Measurements from ENCODE around the gene PAM16. TPM values are rescaled to one million over a fixed set of nuclear protein-coding genes. Genes with fewer than 3 reads are reported as not detected.

The PAM16 gene
- total RNA-seq, 1 donor from 2014 or later: 58.6 TPM

DNA sequence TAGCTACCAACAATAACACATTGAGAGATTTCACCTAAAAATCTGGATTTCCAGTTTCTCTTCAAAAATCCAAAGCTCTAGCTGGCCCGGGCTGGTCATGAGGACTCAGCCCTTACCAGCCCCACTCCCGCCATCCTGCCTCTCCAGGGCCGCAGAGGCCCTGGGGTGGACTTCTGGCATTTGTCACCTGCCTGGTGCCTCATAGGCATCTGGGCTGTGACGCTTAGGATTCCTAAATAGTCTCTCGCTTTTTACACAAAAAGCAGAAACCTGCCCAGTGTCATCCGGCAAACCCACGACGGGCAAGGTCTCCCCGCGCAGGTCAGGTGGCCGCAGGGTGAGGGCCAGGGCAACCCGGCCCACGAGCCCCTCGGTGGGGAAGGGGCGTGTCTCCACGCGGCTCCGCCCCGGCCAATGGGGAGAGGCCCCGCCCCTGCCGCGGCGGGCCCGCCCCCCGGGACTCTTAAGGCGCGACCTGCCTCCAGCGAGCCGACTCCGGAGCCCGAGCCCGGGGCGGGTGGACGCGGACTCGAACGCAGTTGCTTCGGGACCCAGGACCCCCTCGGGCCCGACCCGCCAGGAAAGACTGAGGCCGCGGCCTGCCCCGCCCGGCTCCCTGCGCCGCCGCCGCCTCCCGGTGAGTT, 20.4 kb upstream of the PAM16 start, which contains the start of gene VASN:
TSS of gene VASN (plus strand) at position 492 of the 644 bp plus-strand sequence. CDS start 9,030 bp downstream, outside the sequence.
- peak; percentile 83 for DNase-seq (ENCODE audit: low spot score)

DNA sequence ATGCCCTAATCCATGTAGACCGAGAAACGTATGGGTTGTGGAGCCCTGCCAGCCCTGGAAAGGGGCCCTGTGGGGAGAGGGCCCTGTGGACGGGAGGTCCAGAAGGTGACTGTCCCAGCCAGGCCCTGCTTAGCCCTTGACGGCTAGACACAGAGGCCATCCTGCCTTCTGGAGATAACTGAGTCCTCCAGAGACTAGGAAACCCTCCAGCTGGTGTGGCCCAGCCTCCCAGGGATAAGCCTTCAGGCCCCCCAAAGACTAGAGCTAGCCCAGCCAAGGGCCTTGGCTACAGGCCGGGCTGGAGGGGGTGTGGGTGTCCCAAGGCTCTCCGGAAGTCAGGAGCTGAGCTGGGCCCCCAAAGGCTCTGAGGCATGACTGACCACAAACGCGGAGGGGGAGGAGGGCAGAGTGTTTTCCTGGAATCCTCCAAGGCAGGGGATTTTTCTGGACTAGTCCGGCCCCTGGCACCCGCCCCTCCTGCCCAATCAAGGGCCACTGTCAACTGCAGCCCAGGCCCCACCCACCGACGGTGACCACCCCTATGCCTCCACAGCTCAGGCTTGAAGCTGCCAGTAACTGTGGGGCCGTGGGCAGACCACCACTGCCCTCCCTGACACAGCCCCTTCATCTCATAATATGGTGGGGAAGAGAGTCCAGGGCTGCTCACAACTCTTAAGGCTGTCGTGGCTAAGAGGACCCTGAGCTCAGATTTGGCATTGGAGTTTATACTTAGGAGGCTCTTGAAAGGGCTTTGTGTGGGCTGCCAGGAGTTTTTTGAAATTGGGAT, 19.6 kb upstream of the PAM16 start:
- DNase-seq (ENCODE audit: low spot score): peak; percentile 74

DNA sequence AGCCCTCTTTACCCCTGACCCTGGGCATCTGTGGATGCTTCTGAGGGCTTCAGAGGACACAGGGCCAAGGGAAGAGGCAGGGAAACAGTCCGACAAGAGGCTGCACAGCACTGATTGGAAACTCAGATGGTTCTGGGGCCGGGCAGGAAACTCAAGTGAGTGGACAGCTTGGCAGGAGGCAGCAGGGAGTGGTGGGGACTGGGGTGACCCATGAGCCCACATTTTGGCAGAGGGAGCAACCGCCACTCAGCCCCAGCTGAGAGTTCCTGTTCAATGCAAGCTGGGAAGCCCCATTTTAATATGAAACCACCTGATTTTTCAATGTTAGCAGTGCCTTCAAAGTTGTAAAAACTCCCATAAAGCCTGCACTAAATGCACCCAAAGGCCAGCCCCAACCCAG, 19.0 kb upstream of the PAM16 start:
- no peak for DNase-seq (ENCODE audit: low spot score)

DNA sequence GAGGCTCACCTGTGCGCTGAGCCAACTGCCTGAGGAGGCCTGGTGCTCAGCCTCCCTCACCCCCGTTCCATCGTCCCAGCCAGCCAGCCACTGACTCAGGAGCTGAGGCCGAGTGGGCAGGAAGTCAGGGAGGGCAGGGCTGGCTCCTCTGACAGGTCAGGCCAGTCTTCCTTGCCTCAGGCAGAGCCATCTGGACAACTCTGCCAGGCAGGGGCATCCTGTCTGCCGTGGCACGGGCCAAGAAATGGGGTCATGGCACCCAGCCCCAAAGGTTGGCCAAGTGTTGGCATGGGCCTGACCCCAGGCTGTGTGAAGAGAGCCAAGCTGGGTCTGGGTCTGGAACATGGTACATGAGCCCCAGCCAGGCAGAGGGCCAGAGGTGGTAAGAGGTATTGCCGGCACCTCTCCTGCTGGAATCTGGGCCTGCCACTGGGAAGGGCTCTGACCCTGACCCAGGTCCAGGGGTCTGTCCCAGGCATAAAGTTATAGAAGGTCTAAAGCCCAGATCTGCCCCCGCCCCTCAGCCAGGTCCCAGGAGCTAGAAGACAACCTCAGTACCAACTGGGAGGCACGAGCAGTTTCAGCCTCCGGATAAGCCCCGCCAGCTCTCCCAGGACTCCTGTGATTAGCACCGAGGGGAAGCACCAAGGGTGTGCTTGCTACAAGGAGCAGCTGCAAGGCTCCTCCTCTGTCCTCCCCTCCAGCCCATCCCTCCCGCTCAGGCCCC, 18.0 kb upstream of the PAM16 start:
- no peak for DNase-seq (ENCODE audit: low spot score)

DNA sequence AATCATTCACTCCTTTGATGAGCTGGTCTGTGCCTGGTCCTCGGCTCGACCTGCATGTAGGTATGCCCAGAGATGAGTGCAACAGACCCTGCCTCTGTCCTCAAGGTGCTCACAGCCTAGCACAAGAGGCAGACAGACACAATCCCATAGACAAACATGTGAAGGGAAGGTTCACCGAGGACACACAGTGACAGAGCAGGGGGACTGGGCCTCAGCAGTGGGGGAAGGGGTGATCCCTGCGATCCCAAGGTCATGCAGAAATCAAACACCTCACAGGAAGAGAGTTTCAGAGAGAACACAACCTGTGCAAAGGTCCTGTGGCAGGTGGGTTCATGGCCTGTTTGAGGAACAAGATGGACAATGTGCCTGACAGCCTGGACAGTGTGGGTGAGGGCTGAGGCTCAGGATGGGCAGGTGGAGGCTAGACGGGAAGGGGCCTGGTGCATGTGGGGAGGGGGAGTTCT, 16.3 kb upstream of the PAM16 start:
- DNase-seq (ENCODE audit: low spot score): no peak

DNA sequence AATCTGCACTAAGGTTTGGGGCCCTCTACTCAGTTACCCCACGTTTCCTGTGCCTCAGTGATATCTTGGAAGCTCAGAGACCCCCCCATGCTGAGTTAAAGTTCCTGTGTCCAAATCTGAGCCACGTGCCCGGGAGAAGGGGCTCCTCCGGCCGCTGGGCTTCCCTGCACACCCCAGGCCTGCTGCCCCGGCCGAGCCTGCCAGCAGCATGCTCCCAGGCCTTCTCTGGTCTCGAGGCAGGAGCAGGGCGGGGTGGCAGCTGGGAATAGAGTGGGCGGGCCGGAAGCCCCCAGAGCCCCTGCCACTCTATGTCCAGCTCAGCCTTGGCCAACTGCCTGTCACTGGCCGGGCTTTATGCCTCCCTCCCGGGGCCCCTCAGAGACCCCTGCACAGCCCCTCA, 14.9 kb upstream of the PAM16 start:
- no peak for DNase-seq (ENCODE audit: low spot score)

DNA sequence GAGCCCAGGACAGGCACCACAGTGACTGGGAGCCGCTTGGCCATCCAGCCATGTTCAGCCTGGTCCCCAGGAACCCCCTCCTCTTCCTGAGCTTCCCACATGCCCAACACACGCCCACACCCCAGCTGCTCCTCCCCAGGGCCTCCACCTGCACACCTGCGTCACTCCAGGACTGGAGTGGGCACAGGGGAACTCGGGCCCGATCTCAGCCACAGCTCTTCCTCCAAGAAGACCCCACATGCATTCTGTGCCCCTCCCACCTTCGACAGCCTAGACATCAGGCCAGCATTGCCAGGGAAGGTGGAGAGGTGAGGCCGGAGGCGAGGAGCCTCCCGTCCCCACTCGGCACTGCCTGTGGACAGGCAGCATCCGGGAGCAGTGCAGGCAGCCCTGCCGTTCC, 14.5 kb upstream of the PAM16 start:
- no peak for DNase-seq (ENCODE audit: low spot score)

DNA sequence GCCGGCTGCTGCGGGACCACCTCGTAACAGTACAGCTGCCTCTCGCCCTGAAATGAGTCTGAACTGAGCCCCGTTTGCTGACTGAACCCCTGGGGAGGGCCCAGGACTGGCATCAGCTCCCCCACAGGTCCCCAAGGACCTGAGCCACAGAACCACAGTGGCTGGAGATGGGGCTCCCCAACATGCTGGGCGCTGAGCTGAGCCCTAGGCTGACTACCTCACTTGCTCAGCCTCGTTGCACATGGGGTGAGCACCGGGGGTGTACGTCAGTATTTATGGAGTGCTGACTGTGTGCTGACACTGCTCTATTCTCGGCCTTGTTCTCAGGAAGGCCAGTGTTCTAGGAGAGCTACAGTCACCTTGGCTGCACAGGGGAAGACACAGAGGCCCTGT, 13.9 kb upstream of the PAM16 start:
- DNase-seq (ENCODE audit: low spot score): no peak

DNA sequence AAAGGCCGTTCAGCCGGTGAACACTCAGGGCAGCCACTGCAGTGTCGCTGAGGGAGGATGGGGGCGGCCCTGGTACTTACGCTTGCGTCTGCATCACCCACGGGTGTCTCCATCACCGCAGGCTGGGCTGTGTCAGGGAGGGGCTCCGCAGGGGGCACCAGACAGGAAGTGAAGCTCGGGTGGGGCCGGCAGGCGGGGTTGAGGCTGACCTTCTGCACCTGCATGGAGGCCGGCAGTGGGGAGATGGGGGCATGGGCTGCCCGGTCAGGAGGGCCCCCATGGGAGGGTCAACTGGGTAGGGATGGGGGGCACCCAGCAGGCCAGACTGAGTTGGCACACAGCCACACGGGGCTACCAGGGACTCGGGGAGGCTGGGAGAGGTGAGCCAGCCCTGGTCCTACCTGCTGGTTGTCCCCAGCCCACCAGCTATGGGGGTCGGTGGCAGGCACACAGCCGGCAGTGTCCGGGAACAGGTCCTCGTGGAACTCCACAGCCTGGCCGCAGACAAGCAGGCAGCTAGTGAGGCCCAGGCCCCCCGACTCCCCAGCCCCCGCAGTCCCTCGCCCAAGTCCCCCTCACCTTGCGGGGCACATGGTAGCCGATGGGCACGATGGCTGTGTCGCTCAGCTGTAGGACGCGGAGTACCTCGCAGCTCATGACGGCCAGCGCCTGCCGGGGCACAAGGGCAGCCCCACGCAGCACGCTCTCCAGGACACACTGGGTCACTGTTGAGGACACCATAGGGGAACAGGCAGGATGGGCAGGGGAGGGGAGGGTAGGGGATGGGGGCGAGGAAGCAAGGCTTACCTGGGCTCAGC, 13.3 kb upstream of the PAM16 start:
- DNase-seq (ENCODE audit: low spot score): no peak

DNA sequence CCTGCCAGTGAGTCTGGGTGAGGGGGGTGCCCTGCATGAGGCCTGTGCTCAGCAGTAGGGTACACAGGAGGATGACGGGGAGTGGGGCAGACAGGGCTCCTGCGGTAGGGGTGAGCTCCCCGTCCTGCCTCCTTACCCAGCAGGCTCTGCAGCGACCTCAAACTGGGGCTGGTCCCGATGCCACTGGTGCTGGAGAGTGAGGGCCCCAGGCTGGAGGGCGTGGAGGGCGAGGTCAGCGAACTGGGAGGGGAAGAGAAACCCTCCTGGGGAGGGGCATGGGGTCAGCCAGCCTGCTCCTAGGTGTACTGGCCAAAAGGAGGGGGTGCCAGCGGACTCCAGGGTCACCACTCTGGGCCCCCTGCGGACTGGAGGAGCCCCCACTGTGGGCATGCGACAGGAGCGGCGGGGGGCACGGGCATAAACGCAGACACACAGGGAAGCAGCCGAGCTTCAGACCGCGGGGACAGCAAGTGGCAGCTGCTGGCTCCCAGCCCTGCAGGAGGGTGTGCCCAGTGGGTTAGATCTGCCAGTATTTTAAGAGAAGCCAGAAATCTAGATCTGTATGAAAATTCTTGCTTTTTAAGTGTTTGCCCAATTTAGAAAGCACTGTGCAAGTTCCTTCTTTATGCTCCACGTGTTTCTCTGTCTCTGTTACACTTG, 11.5 kb upstream of the PAM16 start:
- DNase-seq (ENCODE audit: low spot score): no peak

DNA sequence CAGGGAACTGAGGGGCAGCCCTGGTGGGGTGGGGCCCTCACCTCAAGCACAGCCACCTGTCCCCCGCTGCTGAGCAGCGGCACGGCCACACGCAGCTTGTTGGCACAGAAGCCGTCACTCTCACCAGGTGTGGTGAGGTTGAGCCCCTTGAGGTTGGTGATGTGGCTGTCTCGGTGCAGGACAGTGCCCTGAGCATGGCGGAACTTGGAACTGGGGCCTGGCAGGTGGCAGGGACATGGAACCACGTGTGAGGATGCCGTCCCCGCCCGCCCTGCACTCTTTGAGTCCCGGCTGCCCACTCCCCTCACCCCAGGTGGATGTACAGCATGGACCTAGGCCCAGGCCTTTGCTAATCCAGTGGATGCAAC, 10.8 kb upstream of the PAM16 start:
- DNase-seq (ENCODE audit: low spot score): no peak

DNA sequence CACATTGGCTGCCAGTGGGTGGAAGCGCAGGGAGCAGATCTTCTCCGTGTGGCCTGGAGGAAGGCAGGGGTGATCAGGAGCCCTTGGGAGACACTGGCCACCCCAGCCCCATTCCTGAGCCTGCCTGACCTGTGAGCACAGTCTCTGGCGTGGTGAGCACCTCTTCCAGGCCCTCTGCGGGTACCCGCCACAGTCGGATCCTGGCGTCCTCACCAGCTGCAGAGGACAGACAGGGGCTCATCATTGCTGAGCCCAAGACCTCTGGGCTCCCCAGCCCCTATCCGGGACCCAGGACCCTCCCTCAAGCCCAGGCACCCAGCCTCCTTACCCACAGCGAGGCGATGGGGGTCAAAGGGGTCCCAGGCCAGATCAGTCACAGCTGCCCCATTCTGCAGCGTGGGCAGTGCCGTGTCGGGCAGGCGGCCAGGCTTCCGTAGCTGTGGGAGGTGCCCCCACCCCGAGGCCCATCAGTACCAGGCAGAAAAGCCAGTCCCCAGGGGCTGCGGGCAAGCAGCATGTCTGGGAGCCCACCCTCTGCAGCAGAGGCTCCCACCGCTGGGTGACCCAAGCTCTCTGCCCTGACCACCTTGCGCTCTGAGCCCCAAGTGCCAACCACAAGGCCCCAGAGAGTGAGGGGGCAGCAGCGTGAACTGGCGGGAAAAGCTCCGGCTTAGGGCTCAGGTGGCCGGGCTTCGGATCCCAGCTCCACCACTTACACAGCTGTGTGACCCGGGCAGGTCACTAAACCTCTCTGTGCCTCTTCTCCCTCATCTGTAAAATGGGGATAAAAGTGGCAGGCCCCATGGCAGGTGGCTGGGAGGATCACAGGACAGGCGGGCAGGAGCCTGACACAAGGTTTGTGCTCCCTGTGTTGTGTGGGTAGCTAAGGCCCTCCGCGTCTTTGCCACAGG, 10.2 kb upstream of the PAM16 start:
- DNase-seq (ENCODE audit: low spot score): no peak

DNA sequence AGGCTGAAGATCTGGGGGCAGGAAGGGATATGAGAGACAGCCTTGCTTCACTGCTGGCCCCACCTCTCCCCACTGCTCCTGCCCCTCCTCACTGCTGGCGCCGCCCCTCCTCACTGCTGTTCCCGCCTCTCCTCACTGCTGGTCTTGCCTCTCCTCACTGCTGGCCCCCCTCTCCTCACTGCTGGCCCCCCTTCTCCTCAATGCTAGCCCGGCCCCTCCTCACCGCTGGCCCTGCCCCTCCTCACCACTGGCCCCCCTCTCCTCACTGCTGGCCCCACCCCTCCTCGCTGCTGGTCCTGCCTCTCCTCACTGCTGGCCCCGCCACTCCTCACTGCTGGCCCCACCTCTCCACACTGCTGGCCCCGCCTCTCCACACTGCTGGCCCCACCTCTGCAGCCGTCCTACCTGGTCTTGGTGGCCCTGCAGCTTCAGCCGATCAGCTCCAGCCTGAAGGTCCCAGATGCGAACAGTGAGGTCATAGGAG, 9.5 kb upstream of the PAM16 start:
- DNase-seq (ENCODE audit: low spot score): no peak

DNA sequence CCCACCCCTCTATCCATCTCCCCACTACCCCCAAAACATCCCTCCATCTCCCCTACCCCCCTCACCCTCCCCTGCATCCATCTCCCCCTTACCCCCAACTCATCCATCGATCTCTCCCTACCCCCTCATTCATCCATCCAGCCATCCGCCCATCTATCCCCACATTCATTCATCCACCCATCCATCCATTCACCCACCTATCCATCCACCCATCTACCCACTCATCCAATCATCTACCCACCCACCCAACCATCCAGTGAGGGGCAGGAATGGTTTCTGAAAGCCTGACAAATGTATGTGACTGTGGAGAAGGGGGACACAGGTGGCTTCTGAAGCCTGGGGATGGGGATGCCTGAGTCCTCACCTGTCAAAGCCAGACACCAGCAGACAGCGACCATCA, 8.8 kb upstream of the PAM16 start:
- no peak for DNase-seq (ENCODE audit: low spot score)

DNA sequence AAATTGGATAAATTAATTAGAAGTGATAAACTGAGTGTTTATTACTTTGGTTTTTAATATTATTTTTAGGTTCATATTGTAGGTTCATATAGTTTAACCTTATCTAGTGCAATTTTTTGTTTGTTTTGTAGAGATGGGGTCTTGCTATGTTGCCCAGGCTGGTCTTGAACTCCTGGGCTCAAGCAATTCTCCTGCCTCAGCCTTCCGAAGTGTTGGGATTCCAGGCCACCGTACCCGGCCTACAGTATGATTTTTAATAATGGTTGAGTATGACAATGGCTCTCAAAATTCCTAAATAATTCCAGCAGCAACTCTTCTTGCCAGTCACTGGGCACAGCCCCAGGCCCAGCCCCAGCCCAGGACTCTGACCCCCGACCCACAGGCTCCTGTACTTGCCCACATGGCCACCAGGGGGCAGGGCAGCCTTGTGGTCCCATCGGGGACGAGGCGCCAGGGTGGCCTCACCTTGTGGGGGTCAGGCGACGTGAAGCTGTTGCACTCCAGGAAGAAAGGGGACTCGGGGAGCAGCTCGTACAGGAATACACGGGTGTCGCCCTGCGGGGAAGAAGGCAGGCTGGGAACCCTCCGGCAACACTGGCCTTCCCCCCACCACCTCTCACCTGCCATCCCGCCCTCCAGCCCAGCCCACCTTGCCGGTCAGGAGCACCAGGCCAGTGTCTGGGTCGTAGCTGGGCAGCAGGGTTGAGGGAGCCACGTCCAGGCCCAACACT, 7.9 kb upstream of the PAM16 start:
- DNase-seq (ENCODE audit: low spot score): no peak

DNA sequence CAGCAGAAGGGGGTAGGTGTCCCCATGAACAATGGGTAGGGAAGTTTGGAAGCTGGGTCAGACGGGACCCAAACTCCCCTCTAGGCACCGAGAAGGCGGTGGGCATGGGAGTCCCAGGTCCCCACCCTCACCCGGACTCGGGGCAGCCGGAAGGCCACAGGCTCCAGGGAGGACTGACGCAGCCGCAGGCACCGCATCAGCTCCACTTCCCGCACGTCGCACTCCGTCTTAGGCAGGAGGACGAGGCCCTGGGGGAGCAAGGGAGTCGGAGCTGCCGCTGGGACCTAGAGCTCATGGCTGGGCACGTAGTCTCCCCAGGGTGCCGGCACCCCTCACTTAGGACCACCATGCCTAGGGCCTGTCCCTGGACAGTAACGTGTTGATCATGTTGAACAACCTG, 7.1 kb upstream of the PAM16 start:
- DNase-seq (ENCODE audit: low spot score): no peak

DNA sequence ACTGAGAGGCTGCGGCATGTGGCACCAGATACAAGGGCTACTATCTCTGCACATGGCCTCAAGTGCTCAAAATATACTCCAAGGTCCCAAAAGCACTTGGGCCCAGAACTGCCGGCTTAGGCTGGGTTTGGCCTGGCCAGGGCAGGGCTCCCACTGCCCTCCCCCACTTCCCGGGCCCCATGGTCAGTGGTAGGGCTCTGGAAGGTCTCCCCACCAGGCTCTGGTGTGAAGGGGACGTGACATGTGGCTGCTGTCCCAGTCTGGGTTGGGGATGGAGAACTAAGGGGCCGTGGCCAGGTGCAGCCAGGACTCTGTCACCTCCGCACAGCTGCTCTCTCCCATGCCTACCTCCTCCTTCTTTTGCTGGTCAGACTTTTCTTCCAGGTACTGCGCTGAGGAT, 5.7 kb upstream of the PAM16 start:
- no peak for DNase-seq (ENCODE audit: low spot score)

DNA sequence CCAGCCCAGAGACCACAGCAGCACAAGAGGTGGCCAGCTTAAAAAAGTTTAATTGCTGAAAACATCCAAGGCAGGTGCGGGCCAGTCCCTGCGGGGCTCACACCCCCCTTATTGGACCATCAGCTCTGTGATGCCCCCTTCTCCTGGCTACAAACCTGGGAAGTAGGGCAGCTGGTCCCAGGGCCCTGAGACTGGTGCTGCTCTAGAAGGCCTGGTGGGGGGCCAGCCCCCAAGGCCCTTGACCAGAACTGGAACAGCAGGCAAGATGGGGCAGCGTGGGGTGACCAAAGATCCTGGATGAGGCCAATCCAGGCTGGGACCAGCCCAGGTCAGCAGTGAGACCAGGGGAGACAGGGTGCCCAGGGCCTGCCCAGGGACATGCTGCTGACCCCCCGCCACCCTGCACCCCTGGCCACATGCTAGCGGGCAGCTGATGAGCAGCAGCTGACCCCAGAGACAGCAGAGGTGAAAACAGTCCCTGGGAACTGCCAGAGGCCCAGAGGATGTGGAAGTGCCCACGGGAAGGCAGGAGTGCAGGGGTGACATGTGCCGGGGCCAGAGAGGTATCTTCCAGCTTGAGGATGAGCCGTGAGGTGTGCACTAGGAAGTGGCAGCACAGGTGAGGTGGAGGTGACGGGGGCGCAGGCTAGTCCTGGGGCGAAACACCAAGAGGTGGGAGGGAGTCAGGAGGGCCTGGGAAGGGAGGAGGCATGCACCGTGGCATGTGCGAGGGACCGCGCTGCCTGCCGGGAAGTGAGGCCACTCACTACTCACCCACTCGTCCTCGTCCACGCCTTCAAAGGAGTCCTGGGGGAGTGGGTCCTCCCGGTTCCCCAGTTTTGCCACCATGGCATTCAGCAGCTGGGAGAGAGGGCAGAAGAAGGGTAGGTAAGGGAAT, 3.6 kb upstream of the PAM16 start:
- DNase-seq (ENCODE audit: low spot score): no peak
